ENCODE measurements around the gene ALOXE3.

- TF ChIP-seq BHLHE40 (IDR thresholded peaks at IDR 0.05; ENCODE audit: borderline replicate concordance) (no peak), FOXK2 (IDR thresholded peaks at IDR 0.05) (no peak), FOXM1 (IDR thresholded peaks at IDR 0.05; ENCODE audit: borderline replicate concordance) (no peak), NFRKB (IDR thresholded peaks at IDR 0.05) (no peak), PKNOX1 (IDR thresholded peaks at IDR 0.05) (no peak)
Observed at GRCh38 chr17:8151641-8152111, 33.4 kb upstream of the ALOXE3 start.
